Stimulated activated naive CD4-positive, alpha-beta T cell (primary cell): ENCODE results near the gene PNPLA1.

Experiments used
- DNase-seq, 6 experiments: peaks; one replicate each; lab custom pipeline; 2025; lab: John Stamatoyannopoulos, UW

Gene PNPLA1

GRCh38 chr6:36269834-36270705 lies at the start of gene PNPLA1:
Gene PNPLA1 (plus strand): TSS chr6:36270060. CDS start chr6:36270460, 400 bp downstream.
- no peak for DNase-seq

- DNase-seq, result no peak
Observed at GRCh38 chr6:36220226-36220625, 49.6 kb upstream of the PNPLA1 start.

- DNase-seq, result no peak
Observed at GRCh38 chr6:36221674-36222073, 48.2 kb upstream of the PNPLA1 start.

- DNase-seq, result no peak
Observed at GRCh38 chr6:36222924-36223323, 46.9 kb upstream of the PNPLA1 start.

- no peak for DNase-seq
Observed at GRCh38 chr6:36223706-36224105, 46.2 kb upstream of the PNPLA1 start.

- no peak for DNase-seq
Observed at GRCh38 chr6:36224918-36225461, 44.9 kb upstream of the PNPLA1 start.

- DNase-seq, result no peak
Observed at GRCh38 chr6:36226438-36227047, 43.3 kb upstream of the PNPLA1 start.

- DNase-seq, result no peak
Observed at GRCh38 chr6:36227379-36228228, 42.3 kb upstream of the PNPLA1 start.

- no peak for DNase-seq
Observed at GRCh38 chr6:36229223-36229622, 40.6 kb upstream of the PNPLA1 start.

GRCh38 chr6:36230371-36230770 lies 39.5 kb upstream of the PNPLA1 start:
- no peak for DNase-seq

- DNase-seq, result no peak
Observed at GRCh38 chr6:36232172-36232571, 37.7 kb upstream of the PNPLA1 start.

- no peak for DNase-seq
Observed at GRCh38 chr6:36235309-36235708, 34.6 kb upstream of the PNPLA1 start.

- DNase-seq, result no peak
Observed at GRCh38 chr6:36235862-36236261, 34.0 kb upstream of the PNPLA1 start.

GRCh38 chr6:36239774-36240173 lies 30.1 kb upstream of the PNPLA1 start:
- no peak for DNase-seq

- DNase-seq, result no peak
Observed at GRCh38 chr6:36241728-36242127, 28.1 kb upstream of the PNPLA1 start.

- no peak for DNase-seq
Observed at GRCh38 chr6:36242161-36242560, 27.7 kb upstream of the PNPLA1 start.

GRCh38 chr6:36242626-36243025 lies 27.2 kb upstream of the PNPLA1 start:
- no peak for DNase-seq

GRCh38 chr6:36243562-36244212 lies 26.2 kb upstream of the PNPLA1 start:
- no peak for DNase-seq

GRCh38 chr6:36244641-36245280 lies 25.1 kb upstream of the PNPLA1 start:
- no peak for DNase-seq

GRCh38 chr6:36245572-36246061 lies 24.2 kb upstream of the PNPLA1 start:
- DNase-seq, result no peak
